GM10248 (cell line): ENCODE measurements around the gene SPON1.

Experiments
- CTCF ChIA-PET: fragments of 300-600 bp; sonication (Branson Sonifier 250); formaldehyde crosslinking; extraction: SDS; loops from one replicate; lab custom pipeline; 2021; ENCODE audit warnings: antibody characterized with exemption; lab: Yijun Ruan, JAX
- POLR2A ChIA-PET: fragments of 350-650 bp; sonication (Branson Sonifier 250); formaldehyde crosslinking; extraction: SDS; loops from one replicate; lab custom pipeline; 2020; ENCODE audit warnings: antibody characterized with exemption; lab: Yijun Ruan, JAX
- DNase-seq: peaks from one replicate; pipeline ENCODE4 v3.0.0; 2012; ENCODE audit errors: extremely low spot score
- CTCF ChIP-seq: IDR thresholded peaks from 2 replicates; pipeline ENCODE4 v1.5.1; 2012; ENCODE audit warnings: mild to moderate bottlenecking, low read depth; ENCODE audit errors: extremely low read depth, missing control alignments, control extremely low read depth

The SPON1 gene

GRCh38 chr11:14127679-14128078 is 165.2 kb downstream of the SPON1 start:
- POLR2A ChIA-PET: no interaction called here
- no peak for DNase-seq
- no peak for TF ChIP-seq CTCF
- CTCF ChIA-PET: no interaction called here

- DNase-seq: no peak
- ChIA-PET POLR2A (no interaction called here), CTCF (no interaction called here)
- TF ChIP-seq CTCF: no peak
These were observed 169.8 kb downstream of the SPON1 start for GRCh38 chr11:14132312-14132711.

GRCh38 chr11:14133381-14133780 is 170.9 kb downstream of the SPON1 start:
- TF ChIP-seq CTCF: no peak
- CTCF ChIA-PET: no interaction called here
- no peak for DNase-seq
- POLR2A ChIA-PET: no interaction called here

GRCh38 chr11:14136561-14136960 is 174.0 kb downstream of the SPON1 start:
- POLR2A ChIA-PET: no interaction called here
- TF ChIP-seq CTCF: no peak
- DNase-seq: no peak
- CTCF ChIA-PET: interaction anchor here (0.9 to 1.0 kb wide), 2 partner anchors 12 to 14 kb away, joined by 3 to 5 read pairs; no protein-coding TSS in a partner anchor

GRCh38 chr11:14137284-14137683 is 174.8 kb downstream of the SPON1 start:
- ChIA-PET CTCF (no interaction called here), POLR2A (no interaction called here)
- DNase-seq: no peak
- TF ChIP-seq CTCF: no peak

- ChIA-PET POLR2A (no interaction called here), CTCF (interaction anchor here (1.1 kb wide), 1 partner anchor 282 kb away, joined by 3 read pairs; no protein-coding TSS in a partner anchor)
- no peak for DNase-seq
- TF ChIP-seq CTCF: no peak
These were observed 178.5 kb downstream of the SPON1 start for GRCh38 chr11:14140991-14141390.
